ENCODE measurements around the gene DPP6.

Gene DPP6

GRCh38 chr7:154905615-154906014 is 853.4 kb downstream of the DPP6 start:
- DNase-seq: no peak
- WGBS (ENCODE audit: insufficient coverage): 95% methylated on average over 6 of the region's 8 CpGs
- POLR2A ChIA-PET: no interaction called here
- H3K27ac ChIP-seq (ENCODE audit: insufficient read depth in 1 of 2, low read depth in 1 of 2, low read length in 2 of 2, poor library complexity in 1 of 2, severe bottlenecking in 2 of 2): no peak overlapping the region
- peaks cover 0 to under 1% (median 0%) of the 10 kb centered on the region in 5 experiments for H3K9me3 ChIP-seq (ENCODE audit: control extremely low read depth in 1 of 5, control insufficient read depth in 4 of 5, insufficient read depth in 2 of 5, low read depth in 1 of 5, low read length in 4 of 5)
- CTCF ChIA-PET: no interaction called here
- no peaks in the 10 kb centered on the region for H3K36me3 ChIP-seq (ENCODE audit: control insufficient read depth in 4 of 4, insufficient read depth in 4 of 4, low read length in 3 of 4)
- peaks cover 0 to 19% (median 2%) of the 10 kb centered on the region in 5 experiments for H3K27me3 ChIP-seq (replicated peaks in 2 of 5; ENCODE audit: control insufficient read depth in 4 of 5, insufficient read depth in 5 of 5, low read length in 4 of 5)
- H3K4me3 ChIP-seq (ENCODE audit: control insufficient read depth in 1 of 7, extremely low read depth in 1 of 7, insufficient read depth in 4 of 7, low read depth in 2 of 7, low read length in 6 of 7): no peak overlapping the region
- H3K4me1 ChIP-seq (ENCODE audit: control extremely low read depth in 1 of 4, control insufficient read depth in 4 of 4, insufficient read depth in 4 of 4, low read length in 3 of 4): no peaks in the 10 kb centered on the region

- Histone ChIP-seq H3K36me3 (ENCODE audit: control insufficient read depth in 4 of 4, insufficient read depth in 4 of 4, low read length in 3 of 4) (no peaks in the 10 kb centered on the region), H3K27ac (ENCODE audit: insufficient read depth in 1 of 2, low read depth in 1 of 2, low read length in 2 of 2, poor library complexity in 1 of 2, severe bottlenecking in 2 of 2) (no peak overlapping the region), H3K4me1 (ENCODE audit: control extremely low read depth in 1 of 4, control insufficient read depth in 4 of 4, insufficient read depth in 4 of 4, low read length in 3 of 4) (no peaks in the 10 kb centered on the region), H3K9me3 (ENCODE audit: control extremely low read depth in 1 of 5, control insufficient read depth in 4 of 5, insufficient read depth in 2 of 5, low read depth in 1 of 5, low read length in 4 of 5) (peaks cover 0 to 5% (median 4%) of the 10 kb centered on the region in 5 experiments), H3K27me3 (replicated peaks in 2 of 5; ENCODE audit: control insufficient read depth in 4 of 5, insufficient read depth in 5 of 5, low read length in 4 of 5) (peaks cover 0 to 19% (median 2%) of the 10 kb centered on the region in 5 experiments), H3K4me3 (ENCODE audit: control insufficient read depth in 1 of 7, extremely low read depth in 1 of 7, insufficient read depth in 4 of 7, low read depth in 2 of 7, low read length in 6 of 7) (no peak overlapping the region)
- WGBS (ENCODE audit: insufficient coverage): 95% methylated on average over 3 of the region's 7 CpGs
- DNase-seq: no peak
- ChIA-PET CTCF (no interaction called here), POLR2A (no interaction called here)
Measured at GRCh38 chr7:154906201-154906600, 854.0 kb downstream of the DPP6 start.

DNA sequence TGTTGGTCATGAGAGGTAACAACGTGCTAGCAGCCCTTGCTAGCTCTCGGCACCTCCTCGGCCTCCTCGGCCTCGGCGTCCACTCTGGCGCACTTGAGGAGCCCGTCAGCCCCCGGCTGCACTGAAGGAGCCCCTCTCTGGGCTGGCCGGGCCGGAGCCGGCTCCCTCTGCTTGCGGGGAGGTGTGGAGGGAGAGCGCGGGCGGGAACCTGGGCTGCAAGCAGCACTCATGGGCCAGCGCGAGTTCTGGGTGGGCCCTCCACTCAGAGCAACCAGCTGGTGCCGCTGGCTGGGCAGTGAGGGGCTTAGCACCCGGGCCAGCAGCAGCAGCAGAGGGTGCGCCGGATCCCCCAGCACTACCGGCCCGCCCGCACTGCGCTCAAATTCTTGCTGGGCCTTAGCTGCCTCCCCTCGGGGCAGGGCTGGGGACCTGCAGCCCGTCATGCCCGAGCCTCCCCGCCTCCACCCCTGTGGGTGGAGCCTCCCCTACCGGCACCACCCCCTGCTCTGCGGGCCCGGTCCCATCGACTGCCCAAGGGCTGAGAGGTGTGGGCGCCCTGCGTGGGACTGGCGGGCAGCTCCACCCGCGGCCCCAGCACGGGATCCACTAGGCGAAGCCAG is 854.6 kb downstream of the DPP6 start:
- POLR2A ChIA-PET: no interaction called here
- Histone ChIP-seq H3K27me3 (replicated peaks in 2 of 5; ENCODE audit: control insufficient read depth in 4 of 5, insufficient read depth in 5 of 5, low read length in 4 of 5) (peaks cover 0 to 19% (median 2%) of the 10 kb centered on the region in 5 experiments), H3K9me3 (ENCODE audit: control extremely low read depth in 1 of 5, control insufficient read depth in 4 of 5, insufficient read depth in 2 of 5, low read depth in 1 of 5, low read length in 4 of 5) (peaks cover 0 to 7% (median 4%) of the 10 kb centered on the region in 5 experiments), H3K4me1 (ENCODE audit: control extremely low read depth in 1 of 4, control insufficient read depth in 4 of 4, insufficient read depth in 4 of 4, low read length in 3 of 4) (no peaks in the 10 kb centered on the region), H3K4me3 (ENCODE audit: control insufficient read depth in 1 of 7, extremely low read depth in 1 of 7, insufficient read depth in 4 of 7, low read depth in 2 of 7, low read length in 6 of 7) (no peak overlapping the region), H3K36me3 (ENCODE audit: control insufficient read depth in 4 of 4, insufficient read depth in 4 of 4, low read length in 3 of 4) (no peaks in the 10 kb centered on the region), H3K27ac (ENCODE audit: insufficient read depth in 1 of 2, low read depth in 1 of 2, low read length in 2 of 2, poor library complexity in 1 of 2, severe bottlenecking in 2 of 2) (no peak overlapping the region)
- no peak for DNase-seq
- WGBS (ENCODE audit: insufficient coverage): 94% methylated on average over 37 of the region's 41 CpGs
- CTCF ChIA-PET: interaction anchor here (0.5 to 1.7 kb wide), 2 partner anchors 38 to 391 kb away, joined by 3 read pairs; no protein-coding TSS in a partner anchor

DNA sequence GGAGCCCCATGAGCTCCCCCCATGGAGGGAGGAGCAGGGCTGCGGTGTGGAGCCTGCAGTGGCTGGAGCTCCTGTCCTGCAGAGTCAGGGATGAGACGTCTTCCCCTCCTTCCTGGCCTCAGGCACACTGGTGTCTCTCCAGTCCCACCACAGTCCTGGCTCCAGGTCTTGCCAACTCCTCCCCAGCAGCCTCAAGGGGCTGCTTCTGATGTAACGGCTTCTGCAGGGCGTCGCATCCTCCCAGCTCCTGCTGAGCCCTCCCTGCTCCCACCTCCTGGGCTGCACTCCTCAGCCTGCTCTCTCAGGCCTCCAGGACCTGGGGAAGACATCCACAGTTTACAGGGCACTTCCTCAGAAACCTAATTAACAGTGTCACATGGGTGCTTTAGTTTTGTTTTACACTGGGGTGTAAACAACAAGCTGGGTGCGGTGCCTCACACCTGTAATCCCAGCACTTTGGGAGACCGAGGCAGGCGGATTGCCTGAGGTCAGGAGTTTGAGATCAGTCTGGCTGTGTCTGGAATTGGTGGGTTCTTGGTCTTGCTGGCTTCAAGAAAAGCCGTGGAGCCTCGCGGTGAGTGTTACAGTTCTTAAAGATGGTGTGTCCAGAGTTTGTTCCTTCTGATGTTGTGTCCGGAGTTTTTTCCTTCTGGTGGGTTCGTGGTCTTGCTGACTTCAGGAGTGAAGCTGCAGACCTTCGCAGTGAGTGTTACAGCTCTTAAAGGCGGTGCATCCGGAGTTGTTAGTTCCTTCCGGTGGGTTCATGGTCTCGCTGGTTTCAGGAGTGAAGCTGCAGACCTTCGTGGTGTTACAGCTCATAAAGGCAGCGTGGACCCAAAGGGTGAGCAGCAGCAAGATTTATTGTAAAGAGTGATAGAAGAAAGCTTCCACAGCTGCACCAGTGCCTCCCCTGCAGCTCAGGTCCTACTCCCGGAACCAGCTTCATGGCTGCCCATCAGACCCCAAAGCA is 855.7 kb downstream of the DPP6 start:
- H3K4me1 ChIP-seq (ENCODE audit: control extremely low read depth in 1 of 4, control insufficient read depth in 4 of 4, insufficient read depth in 4 of 4, low read length in 3 of 4): no peaks in the 10 kb centered on the region
- peaks cover 0 to 7% (median 4%) of the 10 kb centered on the region in 5 experiments for H3K9me3 ChIP-seq (ENCODE audit: control extremely low read depth in 1 of 5, control insufficient read depth in 4 of 5, insufficient read depth in 2 of 5, low read depth in 1 of 5, low read length in 4 of 5)
- no peaks in the 10 kb centered on the region for H3K36me3 ChIP-seq (ENCODE audit: control insufficient read depth in 4 of 4, insufficient read depth in 4 of 4, low read length in 3 of 4)
- CTCF ChIA-PET: interaction anchor here (1.7 kb wide), 1 partner anchor 37 kb away, joined by 3 read pairs; no protein-coding TSS in a partner anchor
- peaks cover 0 to 19% (median 2%) of the 10 kb centered on the region in 5 experiments for H3K27me3 ChIP-seq (replicated peaks in 2 of 5; ENCODE audit: control insufficient read depth in 4 of 5, insufficient read depth in 5 of 5, low read length in 4 of 5)
- 70% methylated on average over 17 of the region's 21 CpGs for WGBS (ENCODE audit: insufficient coverage)
- POLR2A ChIA-PET: no interaction called here
- no peak overlapping the region for H3K4me3 ChIP-seq (ENCODE audit: control insufficient read depth in 1 of 7, extremely low read depth in 1 of 7, insufficient read depth in 4 of 7, low read depth in 2 of 7, low read length in 6 of 7)
- H3K27ac ChIP-seq (ENCODE audit: insufficient read depth in 1 of 2, low read depth in 1 of 2, low read length in 2 of 2, poor library complexity in 1 of 2, severe bottlenecking in 2 of 2): no peak overlapping the region
- DNase-seq: no peak

DNA sequence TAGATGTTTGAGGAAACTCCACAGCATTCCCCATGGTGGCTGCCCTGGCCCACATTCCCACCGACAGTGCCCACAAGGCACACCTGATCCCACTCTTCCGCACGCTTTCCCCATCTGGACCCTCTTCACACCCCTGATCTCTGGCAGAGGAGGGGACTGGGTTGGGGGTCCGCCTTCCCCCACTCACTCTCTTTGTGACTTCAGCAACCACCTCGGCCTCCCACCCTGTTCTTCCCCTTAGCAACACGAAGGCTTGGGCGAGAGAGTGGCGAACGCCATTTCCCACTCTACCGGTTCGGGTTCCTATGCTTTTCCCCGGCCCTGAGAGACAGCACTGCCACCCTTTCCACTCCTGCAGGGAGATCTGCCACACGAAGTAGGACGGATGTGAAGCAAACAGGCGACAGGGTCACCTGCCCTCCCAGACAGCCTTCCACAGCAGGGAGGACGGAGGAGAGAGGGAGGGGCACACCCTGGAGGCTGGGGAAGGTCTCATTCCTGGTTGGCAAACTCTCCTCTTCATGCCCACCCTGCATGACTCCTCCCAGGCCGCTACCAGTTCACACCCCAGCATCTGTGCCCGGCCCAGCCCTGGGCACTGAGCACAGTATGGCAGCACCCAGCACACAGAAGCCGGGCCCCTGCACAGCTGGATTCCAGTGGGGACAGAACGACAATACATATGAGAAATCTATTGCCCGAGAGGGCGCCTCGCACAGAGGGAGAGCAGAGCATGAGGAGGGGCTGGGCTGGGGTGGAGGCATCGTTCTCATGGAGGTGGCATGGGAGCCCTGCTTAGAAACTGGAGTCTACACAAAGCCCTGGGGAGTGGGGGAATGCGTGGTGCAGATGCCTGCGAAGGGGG is 857.3 kb downstream of the DPP6 start:
- H3K4me3 ChIP-seq (ENCODE audit: control insufficient read depth in 1 of 7, extremely low read depth in 1 of 7, insufficient read depth in 4 of 7, low read depth in 2 of 7, low read length in 6 of 7): no peak overlapping the region
- WGBS (ENCODE audit: insufficient coverage): 90% methylated on average over 20 of the region's 26 CpGs
- H3K36me3 ChIP-seq (ENCODE audit: control insufficient read depth in 4 of 4, insufficient read depth in 4 of 4, low read length in 3 of 4): no peaks in the 10 kb centered on the region
- H3K4me1 ChIP-seq (ENCODE audit: control extremely low read depth in 1 of 4, control insufficient read depth in 4 of 4, insufficient read depth in 4 of 4, low read length in 3 of 4): peaks cover 0 to 9% (median 3%) of the 10 kb centered on the region in 4 experiments
- CTCF ChIA-PET: no interaction called here
- peaks cover 0 to 27% (median 5%) of the 10 kb centered on the region in 5 experiments for H3K27me3 ChIP-seq (replicated peaks in 2 of 5; ENCODE audit: control insufficient read depth in 4 of 5, insufficient read depth in 5 of 5, low read length in 4 of 5)
- peaks cover 0 to 7% (median 4%) of the 10 kb centered on the region in 5 experiments for H3K9me3 ChIP-seq (ENCODE audit: control extremely low read depth in 1 of 5, control insufficient read depth in 4 of 5, insufficient read depth in 2 of 5, low read depth in 1 of 5, low read length in 4 of 5)
- POLR2A ChIA-PET: no interaction called here
- H3K27ac ChIP-seq (ENCODE audit: insufficient read depth in 1 of 2, low read depth in 1 of 2, low read length in 2 of 2, poor library complexity in 1 of 2, severe bottlenecking in 2 of 2): no peak overlapping the region
- DNase-seq: no peak

DNA sequence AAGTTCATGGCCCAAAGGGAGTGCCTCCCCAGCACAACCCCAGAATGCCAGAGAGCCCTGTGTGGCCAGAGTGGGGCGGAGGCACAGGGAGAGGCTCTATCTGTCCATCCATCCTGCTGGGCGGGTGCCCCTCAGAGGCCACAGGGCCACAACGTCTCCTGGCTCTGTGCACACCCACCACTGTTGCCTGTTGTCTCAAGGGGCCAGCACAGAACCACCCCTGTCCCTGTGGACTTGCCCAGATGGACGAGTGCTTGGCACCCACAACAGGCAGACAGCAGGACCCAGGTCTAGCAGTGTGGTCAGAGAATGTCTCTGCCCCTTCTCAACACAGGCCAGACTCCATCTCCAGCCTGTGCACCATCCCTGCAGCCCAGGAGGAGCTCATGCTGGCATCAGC is 857.9 kb downstream of the DPP6 start:
- POLR2A ChIA-PET: no interaction called here
- Histone ChIP-seq H3K4me3 (ENCODE audit: control insufficient read depth in 1 of 7, extremely low read depth in 1 of 7, insufficient read depth in 4 of 7, low read depth in 2 of 7, low read length in 6 of 7) (no peak overlapping the region), H3K9me3 (ENCODE audit: control extremely low read depth in 1 of 5, control insufficient read depth in 4 of 5, insufficient read depth in 2 of 5, low read depth in 1 of 5, low read length in 4 of 5) (peaks cover 0 to 7% (median 4%) of the 10 kb centered on the region in 5 experiments), H3K27me3 (replicated peaks in 2 of 5; ENCODE audit: control insufficient read depth in 4 of 5, insufficient read depth in 5 of 5, low read length in 4 of 5) (peaks cover 0 to 30% (median 7%) of the 10 kb centered on the region in 5 experiments), H3K27ac (ENCODE audit: insufficient read depth in 1 of 2, low read depth in 1 of 2, low read length in 2 of 2, poor library complexity in 1 of 2, severe bottlenecking in 2 of 2) (no peak overlapping the region), H3K36me3 (ENCODE audit: control insufficient read depth in 4 of 4, insufficient read depth in 4 of 4, low read length in 3 of 4) (no peaks in the 10 kb centered on the region), H3K4me1 (ENCODE audit: control extremely low read depth in 1 of 4, control insufficient read depth in 4 of 4, insufficient read depth in 4 of 4, low read length in 3 of 4) (peaks cover 0 to 12% (median 5%) of the 10 kb centered on the region in 4 experiments)
- no peak for DNase-seq
- CTCF ChIA-PET: no interaction called here
- 95% methylated on average over 4 of the region's 4 CpGs for WGBS (ENCODE audit: insufficient coverage)
